Measurements from ENCODE around the gene EFHC2. TPM values are rescaled to one million over a fixed set of nuclear protein-coding genes. Genes with fewer than 3 reads are reported as not detected.

Gene EFHC2
- total and polyA plus RNA-seq, 10 of the 15 experiments (the other 5 are each of a cell fraction or from before 2014, with no cell fraction given) = 0.56 TPM; not detected in 9

DNA sequence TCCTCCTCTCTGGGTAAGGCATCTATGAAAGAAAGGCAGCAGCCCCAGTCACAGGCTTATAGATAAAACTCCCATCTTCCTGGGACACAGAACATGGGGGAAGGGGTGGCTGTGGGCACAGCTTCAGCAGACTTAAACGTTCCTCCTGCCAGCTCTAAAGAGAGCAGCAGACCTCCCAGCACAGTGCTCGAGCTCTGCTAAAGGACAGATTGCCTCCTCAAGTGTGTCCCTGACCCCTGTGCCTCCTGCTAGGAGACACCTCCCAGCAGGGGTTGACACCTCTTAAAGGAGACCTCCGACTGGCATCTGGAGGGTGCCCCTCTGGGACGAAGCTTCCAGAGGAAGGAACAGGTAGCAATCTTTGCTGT, 89.9 kb downstream of the EFHC2 start:
- H2AFZ ChIP-seq (ENCODE audit: control insufficient read depth, low read depth, low read length) = peak overlapping the region; percentile 54
- POLR2A ChIA-PET = interaction anchor here (0.8 kb wide), 1 partner anchor 11 kb away, joined by 6 read pairs; no protein-coding TSS in a partner anchor

More for the DNA sequence above, 89.9 kb downstream of the EFHC2 start:
- intact Hi-C loops (cut with micrococcal nuclease; ENCODE audit: unreplicated experiment) = no loop called here
- in situ Hi-C loops (cut with MboI) = no loop called here
- no peak for DNase-seq (ENCODE audit: low read depth, low spot score)
- no peaks in the 10 kb centered on the region for H4K20me1 ChIP-seq (ENCODE audit: control insufficient read depth, insufficient read depth)
- H3K27me3 ChIP-seq (replicated peaks in 1 of 2; ENCODE audit: control insufficient read depth in 2 of 2, insufficient read depth in 2 of 2, low read length in 1 of 2) = no peaks in the 10 kb centered on the region
- CTCF ChIA-PET = interaction anchor here (0.6 to 2.8 kb wide), 3 partner anchors 10 to 934 kb away, joined by 3 to 26 read pairs (median 8); no protein-coding TSS in a partner anchor
- 2% methylated on average over 4 of the region's 4 CpGs for WGBS (ENCODE audit: insufficient coverage, insufficient replicate concordance, low lambda C conversion rate, missing lambda C conversion rate)
- H3K9me3 ChIP-seq (replicated peaks; ENCODE audit: control insufficient read depth, insufficient read depth, low read length) = no peaks in the 10 kb centered on the region
- FAIRE-seq = no peak
- no peak overlapping the region for H3K4me2 ChIP-seq (ENCODE audit: control insufficient read depth, insufficient read depth)
- H3K79me2 ChIP-seq (ENCODE audit: control insufficient read depth, insufficient read depth, low read length) = no peaks in the 10 kb centered on the region
- SMC1A ChIA-PET (ENCODE audit: uncharacterized antibody, unreplicated experiment) = interaction anchor here (0.7 to 3.0 kb wide), 5 partner anchors 10 to 41 kb away, joined by 3 to 20 read pairs (median 4); no protein-coding TSS in a partner anchor
- peak; percentile 31 for ATAC-seq
- H3K27ac ChIP-seq (ENCODE audit: control insufficient read depth, insufficient read depth) = no peak overlapping the region
- H3K4me3 ChIP-seq = no peak overlapping the region
- BruUV-seq (replicated peaks) = no TSS peak
- no peaks in the 10 kb centered on the region for H3K36me3 ChIP-seq (ENCODE audit: control insufficient read depth in 2 of 2, insufficient read depth in 2 of 2, low read length in 1 of 2)
- TF ChIP-seq, protein P1, sequence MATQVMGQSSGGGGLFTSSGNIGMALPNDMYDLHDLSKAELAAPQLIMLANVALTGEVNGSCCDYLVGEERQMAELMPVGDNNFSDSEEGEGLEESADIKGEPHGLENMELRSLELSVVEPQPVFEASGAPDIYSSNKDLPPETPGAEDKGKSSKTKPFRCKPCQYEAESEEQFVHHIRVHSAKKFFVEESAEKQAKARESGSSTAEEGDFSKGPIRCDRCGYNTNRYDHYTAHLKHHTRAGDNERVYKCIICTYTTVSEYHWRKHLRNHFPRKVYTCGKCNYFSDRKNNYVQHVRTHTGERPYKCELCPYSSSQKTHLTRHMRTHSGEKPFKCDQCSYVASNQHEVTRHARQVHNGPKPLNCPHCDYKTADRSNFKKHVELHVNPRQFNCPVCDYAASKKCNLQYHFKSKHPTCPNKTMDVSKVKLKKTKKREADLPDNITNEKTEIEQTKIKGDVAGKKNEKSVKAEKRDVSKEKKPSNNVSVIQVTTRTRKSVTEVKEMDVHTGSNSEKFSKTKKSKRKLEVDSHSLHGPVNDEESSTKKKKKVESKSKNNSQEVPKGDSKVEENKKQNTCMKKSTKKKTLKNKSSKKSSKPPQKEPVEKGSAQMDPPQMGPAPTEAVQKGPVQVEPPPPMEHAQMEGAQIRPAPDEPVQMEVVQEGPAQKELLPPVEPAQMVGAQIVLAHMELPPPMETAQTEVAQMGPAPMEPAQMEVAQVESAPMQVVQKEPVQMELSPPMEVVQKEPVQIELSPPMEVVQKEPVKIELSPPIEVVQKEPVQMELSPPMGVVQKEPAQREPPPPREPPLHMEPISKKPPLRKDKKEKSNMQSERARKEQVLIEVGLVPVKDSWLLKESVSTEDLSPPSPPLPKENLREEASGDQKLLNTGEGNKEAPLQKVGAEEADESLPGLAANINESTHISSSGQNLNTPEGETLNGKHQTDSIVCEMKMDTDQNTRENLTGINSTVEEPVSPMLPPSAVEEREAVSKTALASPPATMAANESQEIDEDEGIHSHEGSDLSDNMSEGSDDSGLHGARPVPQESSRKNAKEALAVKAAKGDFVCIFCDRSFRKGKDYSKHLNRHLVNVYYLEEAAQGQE (IDR thresholded peaks at IDR 0.05; ENCODE audit: low read depth, low read length) = no peak
- TF ChIP-seq, protein P2, sequence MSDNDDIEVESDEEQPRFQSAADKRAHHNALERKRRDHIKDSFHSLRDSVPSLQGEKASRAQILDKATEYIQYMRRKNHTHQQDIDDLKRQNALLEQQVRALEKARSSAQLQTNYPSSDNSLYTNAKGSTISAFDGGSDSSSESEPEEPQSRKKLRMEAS (IDR thresholded peaks at IDR 0.05; ENCODE audit: low read depth, low read length) = no peak
- TF ChIP-seq, protein P3, sequence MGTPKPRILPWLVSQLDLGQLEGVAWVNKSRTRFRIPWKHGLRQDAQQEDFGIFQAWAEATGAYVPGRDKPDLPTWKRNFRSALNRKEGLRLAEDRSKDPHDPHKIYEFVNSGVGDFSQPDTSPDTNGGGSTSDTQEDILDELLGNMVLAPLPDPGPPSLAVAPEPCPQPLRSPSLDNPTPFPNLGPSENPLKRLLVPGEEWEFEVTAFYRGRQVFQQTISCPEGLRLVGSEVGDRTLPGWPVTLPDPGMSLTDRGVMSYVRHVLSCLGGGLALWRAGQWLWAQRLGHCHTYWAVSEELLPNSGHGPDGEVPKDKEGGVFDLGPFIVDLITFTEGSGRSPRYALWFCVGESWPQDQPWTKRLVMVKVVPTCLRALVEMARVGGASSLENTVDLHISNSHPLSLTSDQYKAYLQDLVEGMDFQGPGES (IDR thresholded peaks at IDR 0.05) = no peak
- TF ChIP-seq ZNF207 (IDR thresholded peaks at IDR 0.05; ENCODE audit: borderline replicate concordance) (no peak), NR2F1 (conservative IDR thresholded peaks at IDR 0.05) (no peak), MYC (IDR thresholded peaks at IDR 0.05; ENCODE audit: insufficient read depth, insufficient read length, insufficient replicate concordance, low read length, severe bottlenecking) (no peak), SREBF2 (IDR thresholded peaks at IDR 0.05; ENCODE audit: low read length) (no peak), CBX5 (IDR thresholded peaks at IDR 0.05; ENCODE audit: low read depth) (no peak), DPF2 (IDR thresholded peaks at IDR 0.05) (no peak), STAT3 (IDR thresholded peaks at IDR 0.05; ENCODE audit: low read depth, low read length) (no peak)
- no peaks in the 10 kb centered on the region for H3K4me1 ChIP-seq (ENCODE audit: control insufficient read depth, insufficient read depth, low read length)
- RAD21 ChIA-PET (ENCODE audit: unreplicated experiment) = interaction anchor here (0.6 to 1.6 kb wide), 5 partner anchors 11 to 619 kb away, joined by 3 to 4 read pairs (median 4); partner anchors contain the start of gene KDM6A
- H3K9ac ChIP-seq (ENCODE audit: control insufficient read depth, insufficient read depth, low read length) = no peak overlapping the region

All from GM12878 (cell line).